GM10248 (cell line): Measurements from ENCODE around the gene RETSAT.

Experiments used
- CTCF ChIA-PET: fragments of 300-600 bp; sonication (Branson Sonifier 250); formaldehyde crosslinking; extraction: SDS; loops from one replicate; lab custom pipeline; 2021; ENCODE audit warnings: antibody characterized with exemption; lab: Yijun Ruan, JAX
- POLR2A ChIA-PET: fragments of 350-650 bp; sonication (Branson Sonifier 250); formaldehyde crosslinking; extraction: SDS; loops from one replicate; lab custom pipeline; 2020; ENCODE audit warnings: antibody characterized with exemption; lab: Yijun Ruan, JAX
- DNase-seq: peaks from one replicate; pipeline ENCODE4 v3.0.0; 2012; ENCODE audit errors: extremely low spot score
- CTCF ChIP-seq: IDR thresholded peaks from 2 replicates; pipeline ENCODE4 v1.5.1; 2012; ENCODE audit warnings: mild to moderate bottlenecking, low read depth; ENCODE audit errors: extremely low read depth, missing control alignments, control extremely low read depth

Gene RETSAT

DNA sequence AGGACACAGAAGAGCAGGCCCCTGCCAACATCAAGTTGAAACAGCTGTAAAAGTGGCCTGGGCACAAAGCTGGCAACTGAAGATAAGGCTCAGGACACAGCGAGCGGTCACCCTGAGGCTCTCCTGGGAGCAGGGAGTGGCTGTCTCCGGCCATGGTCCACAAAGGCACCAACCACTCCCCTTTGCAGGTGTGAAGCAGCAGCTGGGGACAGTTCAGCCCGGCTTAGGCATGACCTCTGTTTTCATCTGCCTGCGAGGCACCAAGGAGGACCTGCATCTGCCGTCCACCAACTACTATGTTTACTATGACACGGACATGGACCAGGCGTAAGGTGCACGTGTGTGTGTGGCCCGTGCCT lies 39.5 kb downstream of the RETSAT start:
- CTCF ChIA-PET, result interaction anchor here (1.9 to 4.6 kb wide), 3 partner anchors 16 to 389 kb away, joined by 5 to 28 read pairs (median 5); no protein-coding TSS in a partner anchor
- POLR2A ChIA-PET, result interaction anchor here (0.6 kb wide), 1 partner anchor 28 kb away, joined by 4 read pairs; no protein-coding TSS in a partner anchor
- no peak for TF ChIP-seq CTCF
- DNase-seq, result no peak

DNA sequence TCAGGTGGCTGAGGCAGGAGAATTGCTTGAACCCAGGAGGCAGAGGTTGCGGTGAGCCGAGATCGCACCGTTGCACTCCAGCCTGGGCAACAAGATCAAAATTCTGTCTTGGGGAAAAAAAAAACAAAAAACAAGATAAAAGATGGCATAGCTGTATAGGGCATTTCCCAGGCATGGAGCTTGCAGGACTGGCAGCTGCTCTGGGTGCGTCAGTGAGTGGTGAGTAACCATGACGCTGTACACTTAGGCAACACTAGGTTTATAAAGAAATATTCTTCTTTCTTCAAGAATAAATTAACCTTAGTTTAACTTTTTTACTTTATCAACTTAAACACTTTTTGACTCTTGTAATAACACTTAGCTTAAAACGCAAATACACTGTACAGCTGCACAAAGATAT lies 41.9 kb downstream of the RETSAT start:
- no peak for TF ChIP-seq CTCF
- POLR2A ChIA-PET, result interaction anchor here (1.0 kb wide), 1 partner anchor 42 kb away, joined by 3 read pairs; the partner anchor contains the start of genes ELMOD3 and RETSAT
- DNase-seq, result no peak
- CTCF ChIA-PET, result interaction anchor here (0.7 to 4.6 kb wide), 4 partner anchors 13 to 239 kb away, joined by 3 to 28 read pairs (median 4); no protein-coding TSS in a partner anchor

- POLR2A ChIA-PET, result no interaction called here
- DNase-seq, result no peak
- TF ChIP-seq CTCF, result no peak
- CTCF ChIA-PET, result interaction anchor here (0.9 to 3.3 kb wide), 5 partner anchors 10 to 385 kb away, joined by 3 to 46 read pairs (median 3); no protein-coding TSS in a partner anchor
Observed at GRCh38 chr2:85310330-85310729, 44.0 kb downstream of the RETSAT start.

DNA sequence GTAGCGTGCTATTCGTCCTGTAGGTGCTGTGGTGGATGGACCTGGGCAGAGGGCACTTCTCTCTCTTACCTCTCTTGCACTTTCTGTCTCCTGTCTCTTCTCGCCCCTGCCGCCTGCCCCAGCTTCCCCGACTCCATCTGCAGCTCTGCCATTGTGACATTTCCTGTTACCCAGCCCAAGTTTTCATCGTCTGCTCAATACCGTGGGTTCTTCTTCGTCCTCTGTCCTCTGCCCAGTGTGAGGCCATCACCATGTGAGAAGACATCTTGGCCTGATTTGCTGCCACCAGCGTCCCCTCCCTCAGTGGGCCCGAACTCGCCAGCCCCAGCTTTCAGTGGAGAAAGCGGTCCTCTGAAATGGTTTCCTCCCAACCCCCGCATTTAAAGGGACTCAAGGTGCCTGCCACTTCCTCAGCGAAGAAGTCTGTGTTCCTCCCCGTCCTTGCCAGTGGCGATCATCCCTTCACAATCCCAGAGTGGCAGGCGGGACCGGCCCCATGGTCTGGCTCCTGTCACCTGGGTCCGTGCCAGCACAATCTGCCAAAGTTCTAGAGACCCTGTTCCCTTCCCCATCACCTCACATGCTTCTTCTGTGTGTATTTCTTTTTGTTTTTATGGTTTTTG lies 44.5 kb downstream of the RETSAT start:
- no peak for DNase-seq
- TF ChIP-seq CTCF, result no peak
- CTCF ChIA-PET, result interaction anchor here (0.9 to 3.3 kb wide), 6 partner anchors 10 to 384 kb away, joined by 3 to 46 read pairs (median 3); no protein-coding TSS in a partner anchor
- POLR2A ChIA-PET, result no interaction called here

DNA sequence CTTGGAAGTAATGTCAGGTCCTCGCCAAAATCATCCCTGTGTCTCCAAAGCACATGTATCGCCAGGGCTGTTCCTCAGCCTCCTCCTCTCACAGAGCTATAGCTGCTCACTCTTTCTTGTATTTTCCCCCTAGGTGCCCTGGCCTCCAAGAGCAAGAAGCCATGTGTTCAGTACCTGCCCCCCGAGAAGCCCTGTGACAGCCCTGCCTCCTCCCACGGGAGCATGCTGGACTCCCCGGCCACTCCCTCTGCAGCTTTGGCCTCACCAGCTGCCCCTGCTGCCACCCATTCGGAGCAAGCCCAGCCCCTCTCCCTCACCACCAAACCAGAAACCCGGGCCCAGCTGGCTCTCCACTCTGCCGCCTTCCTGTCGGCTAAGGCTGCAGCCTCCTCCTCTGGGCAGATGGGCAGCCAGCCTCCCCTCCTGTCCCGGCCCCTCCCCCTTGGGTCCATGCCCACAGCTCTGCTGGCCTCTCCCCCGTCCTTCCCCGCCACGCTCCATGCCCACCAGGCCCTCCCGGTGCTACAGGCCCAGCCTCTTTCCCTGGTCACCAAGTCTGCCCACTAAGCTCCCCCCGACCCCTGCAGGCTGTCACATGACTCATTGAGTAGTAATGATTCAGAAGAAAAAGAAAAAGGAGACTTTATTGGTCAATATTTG lies 45.3 kb downstream of the RETSAT start:
- ChIA-PET CTCF (interaction anchor here (0.8 to 3.3 kb wide), 4 partner anchors 9 to 24 kb away, joined by 3 to 46 read pairs (median 6); no protein-coding TSS in a partner anchor), POLR2A (no interaction called here)
- no peak for DNase-seq
- TF ChIP-seq CTCF, result no peak

- no peak for TF ChIP-seq CTCF
- no peak for DNase-seq
- POLR2A ChIA-PET, result no interaction called here
- CTCF ChIA-PET, result interaction anchor here (3.3 kb wide), 1 partner anchor 8 kb away, joined by 46 read pairs; no protein-coding TSS in a partner anchor
Observed at GRCh38 chr2:85308201-85308600, 46.1 kb downstream of the RETSAT start.
